Measurements from ENCODE around the gene METTL5. TPM values are rescaled to one million over a fixed set of nuclear protein-coding genes. Genes with fewer than 3 reads are reported as not detected.

Gene METTL5
- total RNA-seq, 2 donors from 2014 or later = 39.8 to 40.9 TPM

- Histone ChIP-seq H3K4me1 (no peaks in the 10 kb centered on the region), H3K9me3 (no peaks in the 10 kb centered on the region), H3K9ac (ENCODE audit: low read depth in 2 of 2, low read length in 2 of 2) (no peak overlapping the region), H3K36me3 (no peaks in the 10 kb centered on the region), H3K4me3 (no peak overlapping the region), H3K27me3 (no peaks in the 10 kb centered on the region), H3K27ac (no peak overlapping the region)
- DNase-seq = no peak
- TF ChIP-seq CTCF (IDR thresholded peaks at IDR 0.05) = no peak
- intact Hi-C loops (cut with DNase I) = no loop called here
Observed at GRCh38 chr2:169776252-169776761, 48.4 kb downstream of the METTL5 start.

- intact Hi-C loops (cut with DNase I) = no loop called here
- Histone ChIP-seq H3K27me3 (no peaks in the 10 kb centered on the region), H3K9me3 (no peaks in the 10 kb centered on the region), H3K4me3 (no peak overlapping the region), H3K4me1 (no peaks in the 10 kb centered on the region), H3K27ac (no peak overlapping the region), H3K36me3 (no peaks in the 10 kb centered on the region), H3K9ac (ENCODE audit: low read depth in 2 of 2, low read length in 2 of 2) (no peak overlapping the region)
- DNase-seq = no peak
- TF ChIP-seq CTCF (IDR thresholded peaks at IDR 0.05) = no peak
Observed at GRCh38 chr2:169775765-169776164, 48.9 kb downstream of the METTL5 start.

GRCh38 chr2:169775354-169775753, 49.4 kb downstream of the METTL5 start:
- Histone ChIP-seq H3K9ac (ENCODE audit: low read depth in 2 of 2, low read length in 2 of 2) (no peak overlapping the region), H3K4me1 (no peaks in the 10 kb centered on the region), H3K36me3 (no peaks in the 10 kb centered on the region), H3K9me3 (no peaks in the 10 kb centered on the region), H3K27ac (no peak overlapping the region), H3K4me3 (no peak overlapping the region), H3K27me3 (no peaks in the 10 kb centered on the region)
- no peak for DNase-seq
- TF ChIP-seq CTCF (IDR thresholded peaks at IDR 0.05) = no peak
- intact Hi-C loops (cut with DNase I) = no loop called here

GRCh38 chr2:169772651-169773050, 52.1 kb downstream of the METTL5 start:
- Histone ChIP-seq H3K9ac (ENCODE audit: low read depth in 2 of 2, low read length in 2 of 2) (no peak overlapping the region), H3K27me3 (peaks cover 13% of the 10 kb centered on the region), H3K27ac (no peak overlapping the region), H3K4me3 (no peak overlapping the region), H3K36me3 (no peaks in the 10 kb centered on the region), H3K4me1 (peaks cover 6% of the 10 kb centered on the region), H3K9me3 (no peaks in the 10 kb centered on the region)
- DNase-seq = no peak
- TF ChIP-seq CTCF (IDR thresholded peaks at IDR 0.05) = no peak
- intact Hi-C loops (cut with DNase I) = no loop called here

GRCh38 chr2:169771612-169772011, 53.1 kb downstream of the METTL5 start:
- TF ChIP-seq CTCF (IDR thresholded peaks at IDR 0.05) = no peak
- peaks cover 6% of the 10 kb centered on the region for H3K4me1 ChIP-seq
- H3K4me3 ChIP-seq = no peak overlapping the region

More at GRCh38 chr2:169771612-169772011, 53.1 kb downstream of the METTL5 start:
- no peak overlapping the region for H3K9ac ChIP-seq (ENCODE audit: low read depth in 2 of 2, low read length in 2 of 2)
- H3K27me3 ChIP-seq = peaks cover 13% of the 10 kb centered on the region
- no peak for DNase-seq
- no peak overlapping the region for H3K27ac ChIP-seq
- no peaks in the 10 kb centered on the region for H3K36me3 ChIP-seq
- H3K9me3 ChIP-seq = no peaks in the 10 kb centered on the region
- intact Hi-C loops (cut with DNase I) = no loop called here
